ENCODE results near the gene L3MBTL3. TPM values are rescaled to one million over a fixed set of nuclear protein-coding genes. Genes with fewer than 3 reads are reported as not detected.
"Not testable (repeated sequence)": the region's sequence is repeated elsewhere in the genome, so short reads cannot be mapped to it uniquely, and the experiment has no call there.

L3MBTL3 gene
- total RNA-seq, 2 donors from 2014 or later, result 11.8 to 13.3 TPM

DNA sequence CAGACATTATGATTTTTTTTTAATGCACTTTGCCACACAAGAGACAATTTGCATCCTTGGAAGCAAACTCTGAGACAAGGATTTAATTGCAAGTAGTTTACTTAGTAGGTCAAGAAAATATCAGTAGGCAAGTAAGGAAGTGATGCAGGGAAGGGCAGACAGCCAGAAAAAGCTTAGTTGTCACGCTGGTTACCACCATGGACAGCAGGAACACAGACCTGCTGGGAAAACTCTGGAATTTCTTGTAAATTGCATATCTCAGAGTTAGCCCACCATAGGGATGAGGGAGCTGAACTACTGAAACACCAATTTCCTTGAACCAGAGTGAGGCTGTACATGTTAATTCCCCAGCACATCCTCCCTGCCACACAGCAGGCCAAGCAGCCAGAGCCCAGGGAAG lies 92.7 kb downstream of the L3MBTL3 start:
- Histone ChIP-seq H3K4me1 (ENCODE audit: control insufficient read depth in 1 of 2, low read depth in 2 of 2) (no peaks in the 10 kb centered on the region), H3K27ac (no peak overlapping the region), H3K9me3 (peaks cover 5% of the 10 kb centered on the region), H3K36me3 (no peaks in the 10 kb centered on the region), H3K27me3 (replicated peaks; ENCODE audit: insufficient read depth) (no peaks in the 10 kb centered on the region), H3K4me3 (no peak overlapping the region)
- no peak for DNase-seq (ENCODE audit: low spot score)
- TF ChIP-seq, protein P1, sequence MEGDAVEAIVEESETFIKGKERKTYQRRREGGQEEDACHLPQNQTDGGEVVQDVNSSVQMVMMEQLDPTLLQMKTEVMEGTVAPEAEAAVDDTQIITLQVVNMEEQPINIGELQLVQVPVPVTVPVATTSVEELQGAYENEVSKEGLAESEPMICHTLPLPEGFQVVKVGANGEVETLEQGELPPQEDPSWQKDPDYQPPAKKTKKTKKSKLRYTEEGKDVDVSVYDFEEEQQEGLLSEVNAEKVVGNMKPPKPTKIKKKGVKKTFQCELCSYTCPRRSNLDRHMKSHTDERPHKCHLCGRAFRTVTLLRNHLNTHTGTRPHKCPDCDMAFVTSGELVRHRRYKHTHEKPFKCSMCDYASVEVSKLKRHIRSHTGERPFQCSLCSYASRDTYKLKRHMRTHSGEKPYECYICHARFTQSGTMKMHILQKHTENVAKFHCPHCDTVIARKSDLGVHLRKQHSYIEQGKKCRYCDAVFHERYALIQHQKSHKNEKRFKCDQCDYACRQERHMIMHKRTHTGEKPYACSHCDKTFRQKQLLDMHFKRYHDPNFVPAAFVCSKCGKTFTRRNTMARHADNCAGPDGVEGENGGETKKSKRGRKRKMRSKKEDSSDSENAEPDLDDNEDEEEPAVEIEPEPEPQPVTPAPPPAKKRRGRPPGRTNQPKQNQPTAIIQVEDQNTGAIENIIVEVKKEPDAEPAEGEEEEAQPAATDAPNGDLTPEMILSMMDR (IDR thresholded peaks at IDR 0.05), result no peak
- ATAC-seq (ENCODE audit: insufficient number of reproducible peaks, low FRiP score, low read depth), result no peak

DNA sequence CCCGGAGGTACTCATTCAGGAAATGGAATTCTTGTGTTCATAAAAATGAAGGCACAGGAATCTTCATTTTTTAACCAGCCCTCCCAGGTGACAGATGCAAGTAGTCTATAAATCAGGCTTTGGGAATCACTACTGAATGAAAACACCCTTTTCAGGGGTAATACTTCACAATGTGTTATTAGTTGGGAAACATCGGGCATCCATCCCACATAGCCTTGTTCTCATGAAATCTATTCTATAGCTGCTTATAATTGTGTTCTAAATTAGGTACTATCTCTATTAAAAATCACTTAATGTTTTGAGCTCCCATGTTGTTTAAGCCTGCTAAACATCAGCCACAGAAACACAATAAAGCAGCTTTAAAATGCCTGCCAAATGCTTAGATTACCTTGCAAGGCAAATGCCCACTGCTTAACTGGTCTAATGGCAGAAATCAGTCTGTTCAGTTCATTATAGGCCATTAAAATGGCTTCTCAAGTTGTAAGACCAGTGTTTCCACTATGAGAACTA lies 94.9 kb downstream of the L3MBTL3 start:
- TF ChIP-seq, protein P1 (IDR thresholded peaks at IDR 0.05), result no peak
- no peak overlapping the region for H3K27ac ChIP-seq
- H3K27me3 ChIP-seq (replicated peaks; ENCODE audit: insufficient read depth), result no peaks in the 10 kb centered on the region
- no peaks in the 10 kb centered on the region for H3K4me1 ChIP-seq (ENCODE audit: control insufficient read depth in 1 of 2, low read depth in 2 of 2)
- DNase-seq (ENCODE audit: low spot score) (no peak), ATAC-seq (ENCODE audit: insufficient number of reproducible peaks, low FRiP score, low read depth) (no peak)
- peaks cover 5% of the 10 kb centered on the region for H3K9me3 ChIP-seq
- no peaks in the 10 kb centered on the region for H3K36me3 ChIP-seq
- H3K4me3 ChIP-seq, result no peak overlapping the region

DNA sequence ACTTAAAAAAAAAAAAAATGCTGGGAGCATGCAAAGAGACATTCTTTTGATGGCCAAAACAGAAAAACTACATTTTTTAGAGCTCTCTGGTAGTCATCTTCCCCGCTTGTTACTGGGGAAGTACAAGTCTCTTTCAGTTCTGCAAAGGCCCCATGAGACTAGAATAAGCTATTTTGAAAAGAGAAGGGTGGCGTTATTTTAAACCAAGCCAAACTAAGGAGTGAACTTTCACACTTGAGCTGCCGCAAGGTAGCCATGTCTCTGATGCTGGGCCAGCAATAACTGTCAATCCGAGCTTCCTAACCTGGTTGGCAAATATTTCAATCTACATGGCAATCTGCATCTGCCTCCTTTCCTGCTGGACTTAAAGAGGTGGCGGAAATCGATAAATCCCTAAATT lies 96.7 kb downstream of the L3MBTL3 start:
- no peak for DNase-seq (ENCODE audit: low spot score)
- ATAC-seq (ENCODE audit: insufficient number of reproducible peaks, low FRiP score, low read depth), result no peak
- H3K4me1 ChIP-seq (ENCODE audit: control insufficient read depth in 1 of 2, low read depth in 2 of 2), result no peaks in the 10 kb centered on the region
- no peak overlapping the region for H3K4me3 ChIP-seq
- peaks cover under 1% of the 10 kb centered on the region for H3K9me3 ChIP-seq
- no peaks in the 10 kb centered on the region for H3K27me3 ChIP-seq (replicated peaks; ENCODE audit: insufficient read depth)
- H3K36me3 ChIP-seq, result no peaks in the 10 kb centered on the region
- TF ChIP-seq, protein P1 (IDR thresholded peaks at IDR 0.05), result no peak
- no peak overlapping the region for H3K27ac ChIP-seq

DNA sequence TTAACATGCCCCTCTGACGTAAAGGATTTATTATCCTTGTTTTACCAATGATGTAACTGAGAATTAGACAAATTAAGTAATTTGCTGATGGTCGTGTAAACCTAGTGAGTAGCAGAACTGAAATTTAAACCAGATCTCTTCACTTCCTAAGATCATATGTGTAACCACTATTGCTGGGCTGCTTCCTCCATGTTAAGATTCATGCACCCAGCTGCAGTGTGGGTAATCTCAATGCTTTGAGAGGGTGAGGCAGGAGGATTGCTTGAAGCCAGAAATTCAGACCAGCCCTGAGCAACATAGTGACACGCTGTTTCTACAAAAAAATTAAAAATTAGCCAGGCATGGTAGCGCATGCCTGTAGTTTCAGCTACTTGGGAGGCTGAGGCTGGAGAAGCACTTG lies 97.9 kb downstream of the L3MBTL3 start:
- TF ChIP-seq, protein P1 (IDR thresholded peaks at IDR 0.05), result no peak
- H3K4me3 ChIP-seq, result no peak overlapping the region
- DNase-seq (ENCODE audit: low spot score) (no peak), ATAC-seq (ENCODE audit: insufficient number of reproducible peaks, low FRiP score, low read depth) (no peak)
- H3K9me3 ChIP-seq, result no peaks in the 10 kb centered on the region
- H3K36me3 ChIP-seq, result no peaks in the 10 kb centered on the region
- H3K4me1 ChIP-seq (ENCODE audit: control insufficient read depth in 1 of 2, low read depth in 2 of 2), result no peaks in the 10 kb centered on the region
- no peaks in the 10 kb centered on the region for H3K27me3 ChIP-seq (replicated peaks; ENCODE audit: insufficient read depth)
- no peak overlapping the region for H3K27ac ChIP-seq

DNA sequence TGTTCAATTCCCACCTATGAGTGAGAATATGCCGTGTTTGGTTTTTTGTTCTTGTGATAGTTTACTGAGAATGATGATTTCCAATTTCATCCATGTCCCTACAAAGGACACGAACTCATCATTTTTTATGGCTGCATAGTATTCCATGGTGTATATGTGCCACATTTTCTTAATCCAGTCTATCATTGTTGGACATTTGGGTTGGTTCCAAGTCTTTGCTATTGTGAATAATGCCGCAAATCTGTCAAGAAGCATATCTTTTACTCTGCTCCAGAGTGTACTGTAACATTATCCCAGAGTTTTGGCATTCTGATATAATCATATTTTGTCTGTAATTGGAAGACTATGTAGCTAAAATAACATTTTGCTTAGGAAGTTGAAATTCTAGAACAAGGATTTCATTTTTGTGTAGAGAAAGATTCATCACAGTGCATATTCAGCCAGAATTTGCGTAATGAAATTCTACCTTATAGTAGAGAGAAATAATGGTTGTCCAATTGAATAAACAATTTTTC lies 98.9 kb downstream of the L3MBTL3 start:
- not testable (repeated sequence) for H3K4me1 ChIP-seq (ENCODE audit: control insufficient read depth in 1 of 2, low read depth in 2 of 2); H3K36me3 ChIP-seq; H3K4me3 ChIP-seq; H3K27me3 ChIP-seq (replicated peaks; ENCODE audit: insufficient read depth); DNase-seq (ENCODE audit: low spot score); ATAC-seq (ENCODE audit: insufficient number of reproducible peaks, low FRiP score, low read depth); H3K9me3 ChIP-seq; H3K27ac ChIP-seq

DNA sequence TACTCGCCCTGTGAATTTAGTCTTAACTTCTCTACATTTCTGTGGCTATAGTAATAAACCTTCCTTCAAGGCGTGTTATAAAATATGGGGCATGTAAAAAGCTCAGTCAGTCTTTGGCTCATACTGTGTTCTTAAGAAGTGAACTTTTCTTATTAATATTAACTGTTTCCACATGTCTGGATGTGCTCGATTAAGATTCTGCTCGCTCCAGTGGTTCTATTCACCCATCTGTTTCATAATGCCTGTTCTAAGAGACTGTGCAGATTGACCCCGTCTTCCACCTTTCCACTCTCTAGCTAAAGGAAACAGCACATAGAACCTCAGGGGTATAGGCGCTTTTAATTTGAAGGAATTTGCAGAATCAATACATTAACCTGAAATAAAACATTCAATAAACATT lies 99.9 kb downstream of the L3MBTL3 start:
- Histone ChIP-seq H3K9me3 (no peaks in the 10 kb centered on the region), H3K27me3 (replicated peaks; ENCODE audit: insufficient read depth) (no peaks in the 10 kb centered on the region), H3K4me1 (ENCODE audit: control insufficient read depth in 1 of 2, low read depth in 2 of 2) (no peaks in the 10 kb centered on the region), H3K4me3 (no peak overlapping the region), H3K36me3 (no peaks in the 10 kb centered on the region), H3K27ac (no peak overlapping the region)
- ATAC-seq (ENCODE audit: insufficient number of reproducible peaks, low FRiP score, low read depth) (no peak), DNase-seq (ENCODE audit: low spot score) (no peak)
- TF ChIP-seq, protein P1 (IDR thresholded peaks at IDR 0.05), result no peak
